Measurements from ENCODE around the gene DACH1. TPM values are rescaled to one million over a fixed set of nuclear protein-coding genes. Genes with fewer than 3 reads are reported as not detected.

DACH1 gene
- total and polyA plus RNA-seq, 9 of the 15 experiments (the other 6 are each of a cell fraction or from before 2014, with no cell fraction given): 0.04 to 0.07 (median 0.04) TPM; not detected in 2

- H3K9ac ChIP-seq (ENCODE audit: insufficient read depth in 1 of 2, low read depth in 2 of 2, low read length in 2 of 2): no peak overlapping the region
- H3K27ac ChIP-seq (ENCODE audit: extremely low read depth, low read depth, low read length): no peak overlapping the region
- in situ Hi-C loops (cut with MboI) (no loop called here), intact Hi-C loops (cut with micrococcal nuclease) (no loop called here)
- no peaks in the 10 kb centered on the region for H3K27me3 ChIP-seq (ENCODE audit: control insufficient read depth in 2 of 2, insufficient read depth in 2 of 2, low read length in 2 of 2)
- CTCF ChIA-PET (ENCODE audit: low intra/inter-chr PET ratio): no interaction called here
- no peak overlapping the region for H2AFZ ChIP-seq (ENCODE audit: low read depth, low read length)
- H3K36me3 ChIP-seq (ENCODE audit: control insufficient read depth, insufficient read depth, low read length): no peaks in the 10 kb centered on the region
- no peaks in the 10 kb centered on the region for H3K9me3 ChIP-seq (replicated peaks; ENCODE audit: control insufficient read depth, insufficient read depth, low read depth, low read length)
- no peaks in the 10 kb centered on the region for H3K4me1 ChIP-seq (replicated peaks in 1 of 2; ENCODE audit: control insufficient read depth in 2 of 2, insufficient read depth in 2 of 2, low read length in 2 of 2)
- POLR2A ChIA-PET: no interaction called here
- ATAC-seq (no peak), DNase-seq (ENCODE audit: extremely low read depth in 1 of 4, low spot score in 3 of 4) (no peak), FAIRE-seq (no peak)
- WGBS (ENCODE audit: insufficient coverage, low coverage, missing lambda C conversion rate): 0% methylated on average over 1 of the region's 1 CpG
- no peak overlapping the region for H3K4me3 ChIP-seq
- H3K79me2 ChIP-seq (ENCODE audit: control insufficient read depth, insufficient read depth, low read length): no peaks in the 10 kb centered on the region
- H3K4me2 ChIP-seq (ENCODE audit: insufficient read depth, low read length): no peak overlapping the region
- no peaks in the 10 kb centered on the region for H3K9me1 ChIP-seq (ENCODE audit: control insufficient read depth, insufficient read depth, low read length)
- no peaks in the 10 kb centered on the region for H4K20me1 ChIP-seq (replicated peaks; ENCODE audit: control insufficient read depth, insufficient read depth, low read length)
- BruUV-seq (replicated peaks): no TSS peak
- TF ChIP-seq FOXK2 (conservative IDR thresholded peaks at IDR 0.05 in 1 of 2, IDR thresholded peaks at IDR 0.05 in 1 of 2; ENCODE audit: low read depth in 2 of 2) (no peak), ADNP (tag; IDR thresholded peaks at IDR 0.05) (no peak), DDX20 (tag; IDR thresholded peaks at IDR 0.05; ENCODE audit: low read depth) (no peak), GMEB1 (CRISPR knock-in tag; IDR thresholded peaks at IDR 0.05) (no peak), ZNF384 (IDR thresholded peaks at IDR 0.05; ENCODE audit: low read depth, low read length) (no peak), CBX8 (IDR thresholded peaks at IDR 0.05; ENCODE audit: borderline replicate concordance, extremely low read depth, low read depth, low read length, poor library complexity, severe bottlenecking) (no peak), RBBP5 (IDR thresholded peaks at IDR 0.05; ENCODE audit: borderline replicate concordance, insufficient read depth, low read length, poor library complexity, severe bottlenecking) (no peak), ZZZ3 (IDR thresholded peaks at IDR 0.05) (no peak), CHCHD3 (CRISPR knock-in tag; IDR thresholded peaks at IDR 0.05) (no peak)
- TF ChIP-seq, protein P1, sequence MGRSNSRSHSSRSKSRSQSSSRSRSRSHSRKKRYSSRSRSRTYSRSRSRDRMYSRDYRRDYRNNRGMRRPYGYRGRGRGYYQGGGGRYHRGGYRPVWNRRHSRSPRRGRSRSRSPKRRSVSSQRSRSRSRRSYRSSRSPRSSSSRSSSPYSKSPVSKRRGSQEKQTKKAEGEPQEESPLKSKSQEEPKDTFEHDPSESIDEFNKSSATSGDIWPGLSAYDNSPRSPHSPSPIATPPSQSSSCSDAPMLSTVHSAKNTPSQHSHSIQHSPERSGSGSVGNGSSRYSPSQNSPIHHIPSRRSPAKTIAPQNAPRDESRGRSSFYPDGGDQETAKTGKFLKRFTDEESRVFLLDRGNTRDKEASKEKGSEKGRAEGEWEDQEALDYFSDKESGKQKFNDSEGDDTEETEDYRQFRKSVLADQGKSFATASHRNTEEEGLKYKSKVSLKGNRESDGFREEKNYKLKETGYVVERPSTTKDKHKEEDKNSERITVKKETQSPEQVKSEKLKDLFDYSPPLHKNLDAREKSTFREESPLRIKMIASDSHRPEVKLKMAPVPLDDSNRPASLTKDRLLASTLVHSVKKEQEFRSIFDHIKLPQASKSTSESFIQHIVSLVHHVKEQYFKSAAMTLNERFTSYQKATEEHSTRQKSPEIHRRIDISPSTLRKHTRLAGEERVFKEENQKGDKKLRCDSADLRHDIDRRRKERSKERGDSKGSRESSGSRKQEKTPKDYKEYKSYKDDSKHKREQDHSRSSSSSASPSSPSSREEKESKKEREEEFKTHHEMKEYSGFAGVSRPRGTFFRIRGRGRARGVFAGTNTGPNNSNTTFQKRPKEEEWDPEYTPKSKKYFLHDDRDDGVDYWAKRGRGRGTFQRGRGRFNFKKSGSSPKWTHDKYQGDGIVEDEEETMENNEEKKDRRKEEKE (IDR thresholded peaks at IDR 0.05; ENCODE audit: borderline replicate concordance in 1 of 2, control insufficient read depth in 1 of 2, low read depth in 2 of 2, low read length in 1 of 2): no peak
- TF ChIP-seq, protein P2, sequence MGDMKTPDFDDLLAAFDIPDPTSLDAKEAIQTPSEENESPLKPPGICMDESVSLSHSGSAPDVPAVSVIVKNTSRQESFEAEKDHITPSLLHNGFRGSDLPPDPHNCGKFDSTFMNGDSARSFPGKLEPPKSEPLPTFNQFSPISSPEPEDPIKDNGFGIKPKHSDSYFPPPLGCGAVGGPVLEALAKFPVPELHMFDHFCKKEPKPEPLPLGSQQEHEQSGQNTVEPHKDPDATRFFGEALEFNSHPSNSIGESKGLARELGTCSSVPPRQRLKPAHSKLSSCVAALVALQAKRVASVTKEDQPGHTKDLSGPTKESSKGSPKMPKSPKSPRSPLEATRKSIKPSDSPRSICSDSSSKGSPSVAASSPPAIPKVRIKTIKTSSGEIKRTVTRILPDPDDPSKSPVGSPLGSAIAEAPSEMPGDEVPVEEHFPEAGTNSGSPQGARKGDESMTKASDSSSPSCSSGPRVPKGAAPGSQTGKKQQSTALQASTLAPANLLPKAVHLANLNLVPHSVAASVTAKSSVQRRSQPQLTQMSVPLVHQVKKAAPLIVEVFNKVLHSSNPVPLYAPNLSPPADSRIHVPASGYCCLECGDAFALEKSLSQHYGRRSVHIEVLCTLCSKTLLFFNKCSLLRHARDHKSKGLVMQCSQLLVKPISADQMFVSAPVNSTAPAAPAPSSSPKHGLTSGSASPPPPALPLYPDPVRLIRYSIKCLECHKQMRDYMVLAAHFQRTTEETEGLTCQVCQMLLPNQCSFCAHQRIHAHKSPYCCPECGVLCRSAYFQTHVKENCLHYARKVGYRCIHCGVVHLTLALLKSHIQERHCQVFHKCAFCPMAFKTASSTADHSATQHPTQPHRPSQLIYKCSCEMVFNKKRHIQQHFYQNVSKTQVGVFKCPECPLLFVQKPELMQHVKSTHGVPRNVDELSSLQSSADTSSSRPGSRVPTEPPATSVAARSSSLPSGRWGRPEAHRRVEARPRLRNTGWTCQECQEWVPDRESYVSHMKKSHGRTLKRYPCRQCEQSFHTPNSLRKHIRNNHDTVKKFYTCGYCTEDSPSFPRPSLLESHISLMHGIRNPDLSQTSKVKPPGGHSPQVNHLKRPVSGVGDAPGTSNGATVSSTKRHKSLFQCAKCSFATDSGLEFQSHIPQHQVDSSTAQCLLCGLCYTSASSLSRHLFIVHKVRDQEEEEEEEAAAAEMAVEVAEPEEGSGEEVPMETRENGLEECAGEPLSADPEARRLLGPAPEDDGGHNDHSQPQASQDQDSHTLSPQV (IDR thresholded peaks at IDR 0.05): no peak
- TF ChIP-seq, protein P3, sequence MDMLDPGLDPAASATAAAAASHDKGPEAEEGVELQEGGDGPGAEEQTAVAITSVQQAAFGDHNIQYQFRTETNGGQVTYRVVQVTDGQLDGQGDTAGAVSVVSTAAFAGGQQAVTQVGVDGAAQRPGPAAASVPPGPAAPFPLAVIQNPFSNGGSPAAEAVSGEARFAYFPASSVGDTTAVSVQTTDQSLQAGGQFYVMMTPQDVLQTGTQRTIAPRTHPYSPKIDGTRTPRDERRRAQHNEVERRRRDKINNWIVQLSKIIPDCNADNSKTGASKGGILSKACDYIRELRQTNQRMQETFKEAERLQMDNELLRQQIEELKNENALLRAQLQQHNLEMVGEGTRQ (CRISPR knock-in tag; IDR thresholded peaks at IDR 0.05): no peak
Observed at GRCh38 chr13:71727662-71728061, 139.3 kb downstream of the DACH1 start.

Measured in K562 (cell line).